BE2C (cell line): ENCODE results near the gene SLC25A22.

Experiments
- DNase-seq: peaks from one replicate; pipeline ENCODE4 v3.0.0-alpha.2; 2020
- H3K27me3 ChIP-seq: fragments of 250-450 bp; sonication (Bioruptor Pico); 2 replicates; pipeline ENCODE4 v1.5.1; 2020; ENCODE audit warnings: mild to moderate bottlenecking
- H3K36me3 ChIP-seq: fragments of 250-450 bp; sonication (Bioruptor Pico); 2 replicates; pipeline ENCODE4 v1.5.1; 2020; ENCODE audit warnings: mild to moderate bottlenecking
- H3K4me1 ChIP-seq: fragments of 250-450 bp; sonication (Bioruptor Pico); 2 replicates; pipeline ENCODE4 v1.5.1; 2020
- H3K4me3 ChIP-seq: 2 replicates; pipeline ENCODE4 v1.5.1; 2011; ENCODE audit warnings: low read depth, low read length
- H3K9me3 ChIP-seq: fragments of 250-450 bp; sonication (Bioruptor Pico); 2 replicates; pipeline ENCODE4 v1.5.1; 2020
- CTCF ChIP-seq: IDR thresholded peaks from 2 replicates; pipeline ENCODE4 v1.5.1; 2012; ENCODE audit warnings: mild to moderate bottlenecking, low read depth, low read length

The SLC25A22 gene

GRCh38 chr11:770642-771616, 27.2 kb downstream of the SLC25A22 start:
- no peak for DNase-seq
- H3K9me3 ChIP-seq = no peaks in the 10 kb centered on the region
- no peak for TF ChIP-seq CTCF
- no peaks in the 10 kb centered on the region for H3K4me1 ChIP-seq
- H3K36me3 ChIP-seq = peaks cover 23% of the 10 kb centered on the region
- no peak overlapping the region for H3K4me3 ChIP-seq
- no peaks in the 10 kb centered on the region for H3K27me3 ChIP-seq

- Histone ChIP-seq H3K4me3 (no peak overlapping the region), H3K36me3 (peaks cover 27% of the 10 kb centered on the region), H3K27me3 (no peaks in the 10 kb centered on the region), H3K4me1 (no peaks in the 10 kb centered on the region), H3K9me3 (no peaks in the 10 kb centered on the region)
- no peak for TF ChIP-seq CTCF
- no peak for DNase-seq
Measured at GRCh38 chr11:769887-770641, 28.0 kb downstream of the SLC25A22 start.

GRCh38 chr11:767238-767637, 30.8 kb downstream of the SLC25A22 start:
- no peak for DNase-seq
- peaks cover 44% of the 10 kb centered on the region for H3K36me3 ChIP-seq
- no peaks in the 10 kb centered on the region for H3K27me3 ChIP-seq
- no peaks in the 10 kb centered on the region for H3K9me3 ChIP-seq
- no peaks in the 10 kb centered on the region for H3K4me1 ChIP-seq
- TF ChIP-seq CTCF = no peak
- H3K4me3 ChIP-seq = no peak overlapping the region

- peaks cover 47% of the 10 kb centered on the region for H3K36me3 ChIP-seq
- no peak for TF ChIP-seq CTCF
Measured at GRCh38 chr11:766936-767210, 31.2 kb downstream of the SLC25A22 start.

GRCh38 chr11:766106-766935, 31.8 kb downstream of the SLC25A22 start:
- H3K9me3 ChIP-seq = no peaks in the 10 kb centered on the region
- no peak for DNase-seq
- no peak overlapping the region for H3K4me3 ChIP-seq
- H3K36me3 ChIP-seq = peaks cover 43% of the 10 kb centered on the region
- H3K4me1 ChIP-seq = no peaks in the 10 kb centered on the region
- H3K27me3 ChIP-seq = no peaks in the 10 kb centered on the region
- TF ChIP-seq CTCF = no peak

More at GRCh38 chr11:766936-767210, 31.2 kb downstream of the SLC25A22 start:
- no peaks in the 10 kb centered on the region for H3K27me3 ChIP-seq
- no peaks in the 10 kb centered on the region for H3K9me3 ChIP-seq
- no peak overlapping the region for H3K4me3 ChIP-seq
- no peak for DNase-seq
- no peaks in the 10 kb centered on the region for H3K4me1 ChIP-seq
